ENCODE measurements around the gene ABCC8.

ABCC8 gene

GRCh38 chr11:17439316-17439782 lies 37.3 kb downstream of the ABCC8 start (continued):
- TF ChIP-seq, protein P1, sequence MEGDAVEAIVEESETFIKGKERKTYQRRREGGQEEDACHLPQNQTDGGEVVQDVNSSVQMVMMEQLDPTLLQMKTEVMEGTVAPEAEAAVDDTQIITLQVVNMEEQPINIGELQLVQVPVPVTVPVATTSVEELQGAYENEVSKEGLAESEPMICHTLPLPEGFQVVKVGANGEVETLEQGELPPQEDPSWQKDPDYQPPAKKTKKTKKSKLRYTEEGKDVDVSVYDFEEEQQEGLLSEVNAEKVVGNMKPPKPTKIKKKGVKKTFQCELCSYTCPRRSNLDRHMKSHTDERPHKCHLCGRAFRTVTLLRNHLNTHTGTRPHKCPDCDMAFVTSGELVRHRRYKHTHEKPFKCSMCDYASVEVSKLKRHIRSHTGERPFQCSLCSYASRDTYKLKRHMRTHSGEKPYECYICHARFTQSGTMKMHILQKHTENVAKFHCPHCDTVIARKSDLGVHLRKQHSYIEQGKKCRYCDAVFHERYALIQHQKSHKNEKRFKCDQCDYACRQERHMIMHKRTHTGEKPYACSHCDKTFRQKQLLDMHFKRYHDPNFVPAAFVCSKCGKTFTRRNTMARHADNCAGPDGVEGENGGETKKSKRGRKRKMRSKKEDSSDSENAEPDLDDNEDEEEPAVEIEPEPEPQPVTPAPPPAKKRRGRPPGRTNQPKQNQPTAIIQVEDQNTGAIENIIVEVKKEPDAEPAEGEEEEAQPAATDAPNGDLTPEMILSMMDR (tag by site-specific recombination; IDR thresholded peaks at IDR 0.05): no peak
- TF ChIP-seq, protein P2, sequence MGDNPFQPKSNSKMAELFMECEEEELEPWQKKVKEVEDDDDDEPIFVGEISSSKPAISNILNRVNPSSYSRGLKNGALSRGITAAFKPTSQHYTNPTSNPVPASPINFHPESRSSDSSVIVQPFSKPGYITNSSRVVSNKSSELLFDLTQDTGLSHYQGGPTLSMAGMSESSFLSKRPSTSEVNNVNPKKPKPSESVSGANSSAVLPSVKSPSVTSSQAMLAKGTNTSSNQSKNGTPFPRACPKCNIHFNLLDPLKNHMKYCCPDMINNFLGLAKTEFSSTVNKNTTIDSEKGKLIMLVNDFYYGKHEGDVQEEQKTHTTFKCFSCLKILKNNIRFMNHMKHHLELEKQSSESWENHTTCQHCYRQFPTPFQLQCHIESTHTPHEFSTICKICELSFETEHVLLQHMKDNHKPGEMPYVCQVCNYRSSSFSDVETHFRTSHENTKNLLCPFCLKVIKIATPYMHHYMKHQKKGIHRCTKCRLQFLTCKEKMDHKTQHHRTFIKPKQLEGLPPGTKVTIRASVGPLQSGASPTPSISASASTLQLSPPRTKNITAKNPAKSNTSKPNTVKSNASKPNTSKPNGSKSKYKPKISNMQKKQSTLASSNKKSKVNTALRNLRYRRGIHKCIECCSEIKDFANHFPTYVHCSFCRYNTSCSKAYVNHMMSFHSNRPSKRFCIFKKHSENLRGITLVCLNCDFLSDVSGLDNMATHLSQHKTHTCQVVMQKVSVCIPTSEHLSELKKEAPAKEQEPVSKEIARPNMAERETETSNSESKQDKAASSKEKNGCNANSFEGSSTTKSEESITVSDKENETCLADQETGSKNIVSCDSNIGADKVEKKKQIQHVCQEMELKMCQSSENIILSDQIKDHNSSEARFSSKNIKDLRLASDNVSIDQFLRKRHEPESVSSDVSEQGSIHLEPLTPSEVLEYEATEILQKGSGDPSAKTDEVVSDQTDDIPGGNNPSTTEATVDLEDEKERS (tag by site-specific recombination; IDR thresholded peaks at IDR 0.05): no peak
- no peak for TF ChIP-seq ZNF366 (tag by site-specific recombination; conservative IDR thresholded peaks at IDR 0.05)
- no peak for TF ChIP-seq ZNF585B (tag by site-specific recombination; IDR thresholded peaks at IDR 0.05)
- TF ChIP-seq YY2 (tag by site-specific recombination; IDR thresholded peaks at IDR 0.05): no peak
- no peak for TF ChIP-seq ZBTB21 (tag by site-specific recombination; IDR thresholded peaks at IDR 0.05)
- no peak for TF ChIP-seq HOXC10 (CRISPR knock-in tag; IDR thresholded peaks at IDR 0.05)
- TF ChIP-seq GLIS1 (tag by site-specific recombination; IDR thresholded peaks at IDR 0.05): peak; percentile 93
- TF ChIP-seq ZNF10 (tag by site-specific recombination; IDR thresholded peaks at IDR 0.05): no peak
- no peak for TF ChIP-seq INSM2 (tag by site-specific recombination; IDR thresholded peaks at IDR 0.05)
- TF ChIP-seq ZNF571 (tag by site-specific recombination; IDR thresholded peaks at IDR 0.05): no peak
- TF ChIP-seq ZNF174 (tag by site-specific recombination; IDR thresholded peaks at IDR 0.05): no peak
- no peak for TF ChIP-seq ZNF549 (tag by site-specific recombination; IDR thresholded peaks at IDR 0.05)
- no peak for TF ChIP-seq ZNF221 (tag by site-specific recombination; IDR thresholded peaks at IDR 0.05; ENCODE audit: borderline replicate concordance)
- no peak for TF ChIP-seq ZBTB7A (tag by site-specific recombination; IDR thresholded peaks at IDR 0.05; ENCODE audit: low read depth)
- TF ChIP-seq ZNF791 (tag by site-specific recombination; IDR thresholded peaks at IDR 0.05): no peak
- no peak for TF ChIP-seq ZNF132 (tag by site-specific recombination; IDR thresholded peaks at IDR 0.05; ENCODE audit: borderline replicate concordance)
- TF ChIP-seq YY1 (tag by site-specific recombination; IDR thresholded peaks at IDR 0.05): no peak
- TF ChIP-seq ZSCAN23 (tag by site-specific recombination; IDR thresholded peaks at IDR 0.05): no peak
- no peak for TF ChIP-seq ZNF530 (tag by site-specific recombination; IDR thresholded peaks at IDR 0.05; ENCODE audit: low read depth)
- no peak for TF ChIP-seq SP3 (tag by site-specific recombination; IDR thresholded peaks at IDR 0.05)
- TF ChIP-seq ZBTB49 (tag by site-specific recombination; IDR thresholded peaks at IDR 0.05; ENCODE audit: low read depth): no peak
- peak; percentile 99 for TF ChIP-seq GFI1B (tag by site-specific recombination; IDR thresholded peaks at IDR 0.05)
- TF ChIP-seq ZNF394 (tag by site-specific recombination; IDR thresholded peaks at IDR 0.05; ENCODE audit: borderline replicate concordance): no peak
- TF ChIP-seq KLF17 (tag by site-specific recombination; IDR thresholded peaks at IDR 0.05): peak; percentile 86
- TF ChIP-seq SP7 (tag by site-specific recombination; IDR thresholded peaks at IDR 0.05): no peak
- no peak for TF ChIP-seq BCL11B (tag by site-specific recombination; IDR thresholded peaks at IDR 0.05; ENCODE audit: low read depth)
- no peak for TF ChIP-seq ZNF335 (tag by site-specific recombination; conservative IDR thresholded peaks at IDR 0.05)
- TF ChIP-seq, protein P3, sequence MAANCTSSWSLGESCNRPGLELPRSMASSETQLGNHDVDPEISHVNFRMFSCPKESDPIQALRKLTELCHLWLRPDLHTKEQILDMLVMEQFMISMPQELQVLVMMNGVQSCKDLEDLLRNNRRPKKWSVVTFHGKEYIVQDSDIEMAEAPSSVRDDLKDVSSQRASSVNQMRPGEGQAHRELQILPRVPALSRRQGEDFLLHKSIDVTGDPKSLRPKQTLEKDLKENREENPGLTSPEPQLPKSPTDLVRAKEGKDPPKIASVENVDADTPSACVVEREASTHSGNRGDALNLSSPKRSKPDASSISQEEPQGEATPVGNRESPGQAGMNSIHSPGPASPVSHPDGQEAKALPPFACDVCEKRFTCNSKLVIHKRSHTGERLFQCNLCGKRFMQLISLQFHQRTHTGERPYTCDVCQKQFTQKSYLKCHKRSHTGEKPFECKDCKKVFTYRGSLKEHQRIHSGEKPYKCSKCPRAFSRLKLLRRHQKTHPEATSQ (tag by site-specific recombination; IDR thresholded peaks at IDR 0.05): no peak
- TF ChIP-seq ZNF391 (tag by site-specific recombination; IDR thresholded peaks at IDR 0.05; ENCODE audit: borderline replicate concordance, low read depth): no peak
- no peak for TF ChIP-seq RBAK (tag by site-specific recombination; IDR thresholded peaks at IDR 0.05)
